HepG2 (cell line): ENCODE data around the gene ZNF292. TPM values are rescaled to one million over a fixed set of nuclear protein-coding genes. Genes with fewer than 3 reads are reported as not detected.

Experiments used
- ATAC-seq: fragments of 200-7000 bp; cut with Tn5 transposase; 3 replicates; pipeline ENCODE4 v1.9.1; 2020; ENCODE audit warnings: mild to moderate bottlenecking, moderate library complexity
- BruUV-seq: library from RNA; stranded (reverse); fragments of 400-500 nt; replicated peaks from 2 replicates; lab custom pipeline; 2021; lab: Mats Ljungman, UMichigan
- CTCF ChIA-PET: fragments of 300-600 bp; formaldehyde crosslinking; extraction: SDS; loops from one replicate; lab custom pipeline; 2021; ENCODE audit warnings: low total read pairs, inconsistent platforms, low intra/inter-chr PET ratio; lab: Yijun Ruan, JAX
- POLR2A ChIA-PET: fragments of 350-600 bp; sonication (Branson Sonifier 250); formaldehyde crosslinking; loops from one replicate; lab custom pipeline; 2020; ENCODE audit warnings: antibody characterized with exemption, inconsistent platforms; lab: Yijun Ruan, JAX
- DNase-seq: peaks from one replicate; pipeline ENCODE4 v3.0.0-alpha.2; 2015; ENCODE audit warnings: low spot score
- FAIRE-seq: peaks from 3 replicates; lab custom pipeline; 2011; peaks lifted over from hg19 to GRCh38; lab: Jason Lieb, UNC
- H2AFZ ChIP-seq: one replicate; pipeline ENCODE4 v1.6.1; 2011; ENCODE audit warnings: low read length, inconsistent platforms
- H3K27ac ChIP-seq: fragments of 300-600 bp; 3 replicates; pipeline ENCODE4 v1.8.0; 2011; ENCODE audit warnings: mixed run types, mild to moderate bottlenecking, mixed read lengths, low read length, inconsistent platforms; ENCODE audit not compliant: insufficient read depth; ENCODE audit errors: extremely low read length
- H3K27me3 ChIP-seq, 2 experiments: fragments of 200-600 bp in 1 of 2; 2 replicates in 1 of 2; 3 replicates in 1 of 2; pipeline versions ENCODE4 v1.6.0 to v1.8.0; 2011; ENCODE audit warnings: low read length in 2 of 2, mild to moderate bottlenecking in 2 of 2, moderate library complexity in 2 of 2, inconsistent platforms in 1 of 2; ENCODE audit not compliant: insufficient read depth in 2 of 2, control insufficient read depth in 1 of 2
- H3K36me3 ChIP-seq, 2 experiments: fragments of 200-600 bp in 1 of 2; replicated peaks in 1 of 2; 2 replicates in 1 of 2; 3 replicates in 1 of 2; pipeline versions ENCODE4 v1.5.1 to v1.8.0; 2011; ENCODE audit warnings: low read length in 2 of 2, inconsistent platforms in 1 of 2; ENCODE audit not compliant: insufficient read depth in 2 of 2, control insufficient read depth in 1 of 2
- H3K4me1 ChIP-seq: 2 replicates; pipeline ENCODE4 v1.5.1; 2012; ENCODE audit warnings: low read length, inconsistent platforms; ENCODE audit not compliant: insufficient read depth
- H3K4me2 ChIP-seq: 2 replicates; pipeline ENCODE4 v1.6.0; 2011; ENCODE audit warnings: low read depth, low read length, inconsistent platforms
- H3K4me3 ChIP-seq, 3 experiments: fragments of 200-600 bp in 1 of 3; sonication (generic), shearing (Covaris generic) in 1 of 3; replicated peaks in 1 of 3; 2 replicates each; pipeline ENCODE4 v1.5.1; 2011 to 2016; ENCODE audit warnings: low read length in 3 of 3, inconsistent platforms in 2 of 3, low read depth in 2 of 3, mild to moderate bottlenecking in 2 of 3, control low read depth in 1 of 3, mixed read lengths in 1 of 3; ENCODE audit not compliant: insufficient read depth in 1 of 3
- H3K79me2 ChIP-seq: one replicate; pipeline ENCODE4 v1.6.1; 2011; ENCODE audit warnings: low read length, inconsistent platforms; ENCODE audit not compliant: insufficient read depth
- H3K9ac ChIP-seq: 2 replicates; pipeline ENCODE4 v1.6.0; 2011; ENCODE audit warnings: mild to moderate bottlenecking, low read depth, low read length, inconsistent platforms; ENCODE audit not compliant: insufficient read depth
- H3K9me3 ChIP-seq: 2 replicates; pipeline ENCODE4 v1.5.1; 2012; ENCODE audit warnings: mild to moderate bottlenecking, low read length
- H4K20me1 ChIP-seq: 2 replicates; pipeline ENCODE4 v1.6.0; 2011; ENCODE audit warnings: inconsistent platforms, mild to moderate bottlenecking, low read length, moderate library complexity; ENCODE audit not compliant: insufficient read depth
- BCL6 ChIP-seq: IDR thresholded peaks from 2 replicates; pipeline ENCODE4 v1.6.1; 2016; ENCODE audit warnings: missing genetic modification reagents, missing compliant biosample characterization
- FOXM1 ChIP-seq: sonication (generic); formaldehyde crosslinking; IDR thresholded peaks from 2 replicates; pipeline ENCODE4 v1.5.0; 2020; ENCODE audit warnings: missing genetic modification reagents
- GTF3A ChIP-seq: sonication (generic); formaldehyde crosslinking; conservative IDR thresholded peaks from 2 replicates; pipeline ENCODE4 v1.4.0; 2020; ENCODE audit warnings: mild to moderate bottlenecking, missing genetic modification reagents
- HDAC1 ChIP-seq: sonication (generic); formaldehyde crosslinking; IDR thresholded peaks from 2 replicates; pipeline ENCODE4 v1.5.1; 2020; ENCODE audit warnings: mild to moderate bottlenecking, missing genetic modification reagents
- HMG20A ChIP-seq: IDR thresholded peaks from 2 replicates; pipeline ENCODE4 v1.6.1; 2016; ENCODE audit warnings: borderline replicate concordance
- KLF11 ChIP-seq: IDR thresholded peaks from 2 replicates; pipeline ENCODE4 v1.6.1; 2016; ENCODE audit warnings: missing compliant biosample characterization
- LCORL ChIP-seq, 2 experiments: fragments of 450-650 bp in 1 of 2; sonication (generic) in 1 of 2; formaldehyde crosslinking in 1 of 2; IDR thresholded peaks; 2 replicates each; pipeline versions ENCODE4 v1.5.0 to v1.6.1; 2017 to 2020; ENCODE audit warnings: antibody characterized with exemption in 1 of 2, missing genetic modification reagents in 1 of 2
- NR2C2 ChIP-seq: sonication (generic); formaldehyde crosslinking; IDR thresholded peaks from 2 replicates; pipeline ENCODE4 v1.4.0; 2020; ENCODE audit warnings: missing genetic modification reagents, mild to moderate bottlenecking, moderate library complexity, borderline replicate concordance
- REXO4 ChIP-seq: sonication (generic); formaldehyde crosslinking; IDR thresholded peaks from 2 replicates; pipeline ENCODE4 v1.8.0; 2022; ENCODE audit warnings: missing genetic modification reagents, mild to moderate bottlenecking, borderline replicate concordance
- ZBTB20 ChIP-seq: sonication (generic); formaldehyde crosslinking; IDR thresholded peaks from 2 replicates; pipeline ENCODE4 v1.8.1; 2023; ENCODE audit warnings: missing genetic modification reagents, low read depth, mild to moderate bottlenecking, borderline replicate concordance
- ZNF547 ChIP-seq: sonication (generic); formaldehyde crosslinking; IDR thresholded peaks from 2 replicates; pipeline ENCODE4 v1.5.1; 2020; ENCODE audit warnings: mild to moderate bottlenecking, missing genetic modification reagents
- ZNF660 ChIP-seq: sonication (generic); formaldehyde crosslinking; IDR thresholded peaks from 2 replicates; pipeline ENCODE4 v1.5.1; 2020; ENCODE audit warnings: mild to moderate bottlenecking, low read depth, missing genetic modification reagents, borderline replicate concordance
- ZNF7 ChIP-seq: IDR thresholded peaks from 2 replicates; pipeline ENCODE4 v1.6.1; 2016; ENCODE audit warnings: missing biosample characterization, missing genetic modification reagents
- ZNF83 ChIP-seq: sonication (generic); formaldehyde crosslinking; IDR thresholded peaks from 2 replicates; pipeline ENCODE4 v1.4.0; 2020; ENCODE audit warnings: missing genetic modification reagents, mild to moderate bottlenecking, borderline replicate concordance
- ZSCAN30 ChIP-seq: sonication (generic); formaldehyde crosslinking; IDR thresholded peaks from 2 replicates; pipeline ENCODE4 v1.5.0; 2020; ENCODE audit warnings: mild to moderate bottlenecking, missing genetic modification reagents
- ZSCAN31 ChIP-seq: sonication (generic); formaldehyde crosslinking; IDR thresholded peaks from 2 replicates; pipeline ENCODE4 v1.5.0; 2020; ENCODE audit warnings: low read depth, mild to moderate bottlenecking, missing genetic modification reagents
- WGBS: methylation state at CpG from one replicate; pipeline ENCODE4 v1.1.6; 2017; ENCODE audit warnings: low lambda C conversion rate; 5-methylcytosine and 5-hydroxymethylcytosine counted together
- in situ Hi-C: cut with HindIII; loops from 2 replicates; pipeline ENCODE4 v1.10.0; 2017; ENCODE audit warnings: low pct_unique_long_range_greater_than_20kb; ENCODE audit not compliant: extremely low pct_ligation_motif_present
- intact Hi-C: fragments of 100-400 bp; cut with micrococcal nuclease; formaldehyde crosslinking; loops from one replicate; pipeline ENCODE4 v1.10.0; 2022; ENCODE audit not compliant: unreplicated experiment
- polyA plus RNA-seq, 8 experiments: library from polyadenylated mRNA; depleted of rRNA in 3 of 8; stranded (reverse) in 7 of 8; unstranded in 1 of 8; fragments of >200 nt; fragmentation: Illumina TruSeq in 4 of 8; extraction: Trizol in 4 of 8; gene quantifications; 2 replicates each; pipeline versions ENCODE4 v1.2.1 to v1.2.3, GENCODE V29; 2011 to 2016; ENCODE audit warnings: low read depth in 4 of 8, missing spikeins in 1 of 8, mixed read lengths in 1 of 8; ENCODE audit not compliant: insufficient read depth in 1 of 8
- total RNA-seq, 5 experiments: library from RNA; depleted of rRNA; stranded (reverse); fragments of >200 nt; fragmentation: Illumina TruSeq; extraction: Trizol; gene quantifications; 2 replicates each; pipeline ENCODE4 v1.2.3, GENCODE V29; 2016; ENCODE audit warnings: low read depth in 1 of 5
- TF ChIP-seq, protein P1 (sequence below): sonication (generic); formaldehyde crosslinking; IDR thresholded peaks from 2 replicates; pipeline ENCODE4 v1.8.1; 2023; ENCODE audit warnings: mild to moderate bottlenecking, missing genetic modification reagents
- TF ChIP-seq, protein P2 (sequence below): sonication (generic); formaldehyde crosslinking; IDR thresholded peaks from 2 replicates; pipeline ENCODE4 v1.4.0; 2020; ENCODE audit warnings: mild to moderate bottlenecking, missing genetic modification reagents

ZNF292 gene
- total and polyA plus RNA-seq, 2 of the 13 experiments (the other 11 are each of a cell fraction or from before 2014, with no cell fraction given), result 9.9 to 12.8 TPM

GRCh38 chr6:87126501-87126900 lies 28.9 kb upstream of the ZNF292 start:
- in situ Hi-C loops (no loop called here), intact Hi-C loops (no loop called here)
- no peak for TF ChIP-seq ZSCAN30 (CRISPR knock-in tag)
- peak; percentile 83 for TF ChIP-seq BCL6 (CRISPR knock-in tag)
- FAIRE-seq (no peak), ATAC-seq (no peak), DNase-seq (no peak)
- Histone ChIP-seq H3K27me3 (no peaks in the 10 kb centered on the region), H3K36me3 (no peaks in the 10 kb centered on the region), H3K4me3 (no peak overlapping the region), H4K20me1 (no peaks in the 10 kb centered on the region), H2AFZ (no peak overlapping the region), H3K4me2 (no peak overlapping the region), H3K27ac (no peak overlapping the region), H3K79me2 (no peaks in the 10 kb centered on the region), H3K9me3 (no peaks in the 10 kb centered on the region), H3K9ac (no peak overlapping the region), H3K4me1 (no peaks in the 10 kb centered on the region)
- ChIA-PET POLR2A (no interaction called here), CTCF (no interaction called here)
- BruUV-seq, result no TSS peak
- 0% methylated on average over 1 of the region's 1 CpG for whole genome bisulfite sequencing

DNA sequence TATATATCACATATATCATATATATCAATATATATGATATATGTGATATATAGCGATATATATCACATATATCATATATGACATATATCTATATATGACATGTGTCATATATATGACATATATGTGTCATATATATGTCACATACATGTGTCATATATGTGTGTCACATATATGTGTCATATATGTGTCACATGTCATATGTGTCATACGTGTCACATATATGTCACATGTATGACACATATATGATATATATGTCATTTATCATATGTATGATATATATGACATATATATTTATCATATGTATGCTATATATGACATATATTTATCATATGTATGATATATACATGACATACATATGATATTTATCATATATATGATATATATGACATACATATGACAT lies 27.6 kb upstream of the ZNF292 start:
- POLR2A ChIA-PET, result no interaction called here
- Histone ChIP-seq H3K4me3 (no peak overlapping the region), H3K4me2 (no peak overlapping the region), H3K9ac (no peak overlapping the region), H4K20me1 (no peaks in the 10 kb centered on the region), H3K4me1 (no peaks in the 10 kb centered on the region), H2AFZ (no peak overlapping the region), H3K27ac (no peak overlapping the region), H3K9me3 (no peaks in the 10 kb centered on the region), H3K79me2 (no peaks in the 10 kb centered on the region), H3K36me3 (no peaks in the 10 kb centered on the region), H3K27me3 (no peaks in the 10 kb centered on the region)
- in situ Hi-C loops, result no loop called here
- FAIRE-seq (no peak), ATAC-seq (no peak), DNase-seq (no peak)
- BruUV-seq, result no TSS peak
- CTCF ChIA-PET, result no interaction called here
- intact Hi-C loops, result no loop called here
- 78% methylated on average over 2 of the region's 2 CpGs for WGBS
- TF ChIP-seq REXO4, result no peak
- TF ChIP-seq ZBTB20, result no peak
- no peak for TF ChIP-seq ZNF660
- TF ChIP-seq NR2C2 (CRISPR knock-in tag), result no peak
- no peak for TF ChIP-seq FOXM1 (CRISPR knock-in tag)
- TF ChIP-seq HMG20A (CRISPR knock-in tag), result no peak
- no peak for TF ChIP-seq KLF11 (CRISPR knock-in tag)
- TF ChIP-seq, protein P1, sequence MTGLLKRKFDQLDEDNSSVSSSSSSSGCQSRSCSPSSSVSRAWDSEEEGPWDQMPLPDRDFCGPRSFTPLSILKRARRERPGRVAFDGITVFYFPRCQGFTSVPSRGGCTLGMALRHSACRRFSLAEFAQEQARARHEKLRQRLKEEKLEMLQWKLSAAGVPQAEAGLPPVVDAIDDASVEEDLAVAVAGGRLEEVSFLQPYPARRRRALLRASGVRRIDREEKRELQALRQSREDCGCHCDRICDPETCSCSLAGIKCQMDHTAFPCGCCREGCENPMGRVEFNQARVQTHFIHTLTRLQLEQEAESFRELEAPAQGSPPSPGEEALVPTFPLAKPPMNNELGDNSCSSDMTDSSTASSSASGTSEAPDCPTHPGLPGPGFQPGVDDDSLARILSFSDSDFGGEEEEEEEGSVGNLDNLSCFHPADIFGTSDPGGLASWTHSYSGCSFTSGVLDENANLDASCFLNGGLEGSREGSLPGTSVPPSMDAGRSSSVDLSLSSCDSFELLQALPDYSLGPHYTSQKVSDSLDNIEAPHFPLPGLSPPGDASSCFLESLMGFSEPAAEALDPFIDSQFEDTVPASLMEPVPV, result no peak
- no peak for TF ChIP-seq LCORL (IDR thresholded peaks at IDR 0.05)
- no peak for TF ChIP-seq LCORL (CRISPR knock-in tag; IDR thresholded peaks at IDR 0.05)
- TF ChIP-seq ZNF547 (CRISPR knock-in tag), result no peak
- no peak for TF ChIP-seq ZSCAN31 (CRISPR knock-in tag)
- TF ChIP-seq ZNF7, result no peak
- TF ChIP-seq GTF3A, result no peak
- TF ChIP-seq, protein P2, sequence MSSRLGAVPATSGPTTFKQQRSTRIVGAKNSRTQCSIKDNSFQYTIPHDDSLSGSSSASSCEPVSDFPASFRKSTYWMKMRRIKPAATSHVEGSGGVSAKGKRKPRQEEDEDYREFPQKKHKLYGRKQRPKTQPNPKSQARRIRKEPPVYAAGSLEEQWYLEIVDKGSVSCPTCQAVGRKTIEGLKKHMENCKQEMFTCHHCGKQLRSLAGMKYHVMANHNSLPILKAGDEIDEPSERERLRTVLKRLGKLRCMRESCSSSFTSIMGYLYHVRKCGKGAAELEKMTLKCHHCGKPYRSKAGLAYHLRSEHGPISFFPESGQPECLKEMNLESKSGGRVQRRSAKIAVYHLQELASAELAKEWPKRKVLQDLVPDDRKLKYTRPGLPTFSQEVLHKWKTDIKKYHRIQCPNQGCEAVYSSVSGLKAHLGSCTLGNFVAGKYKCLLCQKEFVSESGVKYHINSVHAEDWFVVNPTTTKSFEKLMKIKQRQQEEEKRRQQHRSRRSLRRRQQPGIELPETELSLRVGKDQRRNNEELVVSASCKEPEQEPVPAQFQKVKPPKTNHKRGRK (CRISPR knock-in tag), result no peak
- TF ChIP-seq HDAC1, result no peak
- no peak for TF ChIP-seq ZNF83
